ENCODE results near the gene TENM3.

Gene TENM3

GRCh38 chr4:182832352-182833120 lies 589.3 kb downstream of the TENM3 start:
- Histone ChIP-seq H4K20me1 (ENCODE audit: control insufficient read depth, insufficient read depth, low read depth, low read length) (no peaks in the 10 kb centered on the region), H3K9me3 (ENCODE audit: control insufficient read depth, insufficient read depth, low read length) (no peaks in the 10 kb centered on the region; the same call in 1 of the 2 replicates), H3K27ac (ENCODE audit: low read depth, low read length) (no peak overlapping the region), H3K79me2 (ENCODE audit: control insufficient read depth, low read length) (no peaks in the 10 kb centered on the region), H3K9me2 (replicated peaks; ENCODE audit: control insufficient read depth, low read length) (no peaks in the 10 kb centered on the region), H3F3A (ENCODE audit: control insufficient read depth, insufficient read depth) (no peaks in the 10 kb centered on the region), H3K27me3 (ENCODE audit: control insufficient read depth, low read length) (no peaks in the 10 kb centered on the region), H3K4me3 (ENCODE audit: low read length) (no peak overlapping the region), H3K4me2 (ENCODE audit: low read length) (no peak overlapping the region), H3K4me1 (ENCODE audit: control insufficient read depth, low read length) (no peaks in the 10 kb centered on the region), H3K36me3 (ENCODE audit: control insufficient read depth, low read length) (no peaks in the 10 kb centered on the region)
- TF ChIP-seq CTCF (IDR thresholded peaks at IDR 0.05; ENCODE audit: low read depth, low read length, poor library complexity, severe bottlenecking) (no peak), EZH2phosphoT487 (IDR thresholded peaks at IDR 0.05; ENCODE audit: borderline replicate concordance, low read length) (no peak)

- Histone ChIP-seq H3K27ac (ENCODE audit: low read depth, low read length) (no peak overlapping the region), H3K4me3 (ENCODE audit: low read length) (no peak overlapping the region), H3K4me1 (ENCODE audit: control insufficient read depth, low read length) (no peaks in the 10 kb centered on the region), H3K9me2 (replicated peaks; ENCODE audit: control insufficient read depth, low read length) (no peaks in the 10 kb centered on the region), H3K9me3 (ENCODE audit: control insufficient read depth, insufficient read depth, low read length) (no peaks in the 10 kb centered on the region; the same call in 1 of the 2 replicates), H3K4me2 (ENCODE audit: low read length) (no peak overlapping the region), H3K36me3 (ENCODE audit: control insufficient read depth, low read length) (no peaks in the 10 kb centered on the region), H4K20me1 (ENCODE audit: control insufficient read depth, insufficient read depth, low read depth, low read length) (no peaks in the 10 kb centered on the region), H3F3A (ENCODE audit: control insufficient read depth, insufficient read depth) (no peaks in the 10 kb centered on the region), H3K79me2 (ENCODE audit: control insufficient read depth, low read length) (no peaks in the 10 kb centered on the region), H3K27me3 (ENCODE audit: control insufficient read depth, low read length) (no peaks in the 10 kb centered on the region)
- TF ChIP-seq EZH2phosphoT487 (IDR thresholded peaks at IDR 0.05; ENCODE audit: borderline replicate concordance, low read length) (no peak), CTCF (IDR thresholded peaks at IDR 0.05; ENCODE audit: low read depth, low read length, poor library complexity, severe bottlenecking) (no peak)
Measured at GRCh38 chr4:182835006-182835740, 592.0 kb downstream of the TENM3 start.

GRCh38 chr4:182837831-182838230 lies 594.6 kb downstream of the TENM3 start:
- Histone ChIP-seq H3K9me3 (ENCODE audit: control insufficient read depth, insufficient read depth, low read length) (no peaks in the 10 kb centered on the region; the same call in 1 of the 2 replicates), H4K20me1 (ENCODE audit: control insufficient read depth, insufficient read depth, low read depth, low read length) (no peaks in the 10 kb centered on the region), H3K4me2 (ENCODE audit: low read length) (no peak overlapping the region), H3K4me3 (ENCODE audit: low read length) (no peak overlapping the region), H3F3A (ENCODE audit: control insufficient read depth, insufficient read depth) (no peaks in the 10 kb centered on the region), H3K27me3 (ENCODE audit: control insufficient read depth, low read length) (no peaks in the 10 kb centered on the region), H3K27ac (ENCODE audit: low read depth, low read length) (no peak overlapping the region), H3K36me3 (ENCODE audit: control insufficient read depth, low read length) (no peaks in the 10 kb centered on the region), H3K79me2 (ENCODE audit: control insufficient read depth, low read length) (no peaks in the 10 kb centered on the region), H3K4me1 (ENCODE audit: control insufficient read depth, low read length) (no peaks in the 10 kb centered on the region), H3K9me2 (replicated peaks; ENCODE audit: control insufficient read depth, low read length) (no peaks in the 10 kb centered on the region)
- no peak for TF ChIP-seq EZH2phosphoT487 (IDR thresholded peaks at IDR 0.05; ENCODE audit: borderline replicate concordance, low read length)
- no peak for TF ChIP-seq CTCF (IDR thresholded peaks at IDR 0.05; ENCODE audit: low read depth, low read length, poor library complexity, severe bottlenecking)
